Breast epithelium (tissue), 4 donors: ENCODE results near the gene THBD. TPM values are rescaled to one million over a fixed set of nuclear protein-coding genes. Genes with fewer than 3 reads are reported as not detected.
A peak's percentile ranks its signal among the peaks of the same experiment; 100 is the strongest.

Experiments used
- DNase-seq, 2 donors: peaks; one replicate each; pipeline ENCODE4 v3.0.0-alpha.2; 2019; ENCODE audit warnings: low spot score in 2 of 2
- H3K27ac ChIP-seq, 2 donors: fragments of 200-600 bp; sonication (generic) in 1 of 2; one replicate each; pipeline ENCODE4 v1.5.1; 2016 to 2019; ENCODE audit warnings: mild to moderate bottlenecking in 1 of 2
- H3K27me3 ChIP-seq, 2 donors: fragments of 200-600 bp; sonication (generic) in 1 of 2; one replicate each; pipeline versions ENCODE4 v1.5.1 to v1.6.0; 2017 to 2019; ENCODE audit warnings: control low read depth in 1 of 2, mild to moderate bottlenecking in 1 of 2
- H3K36me3 ChIP-seq: fragments of 200-600 bp; one replicate; pipeline ENCODE4 v1.5.1; 2019
- H3K4me1 ChIP-seq, 2 donors: fragments of 200-600 bp; sonication (generic); one replicate each; pipeline ENCODE4 v1.5.1; 2016 to 2019; ENCODE audit warnings: control low read depth in 1 of 2
- H3K4me3 ChIP-seq, 3 donors: fragments of 200-600 bp; sonication (generic); 1 replicate in 2 of 3; 2 replicates in 1 of 3; pipeline ENCODE4 v1.5.1; 2016 to 2019; ENCODE audit warnings: mild to moderate bottlenecking in 3 of 3, moderate library complexity in 2 of 3
- H3K9me3 ChIP-seq, 2 donors: fragments of 200-600 bp; sonication (generic) in 1 of 2; one replicate each; pipeline ENCODE4 v1.5.1; 2016 to 2019; ENCODE audit warnings: control low read depth in 1 of 2
- POLR2A ChIP-seq: fragments of 450-650 bp; IDR thresholded peaks from one replicate; pipeline ENCODE4 v1.6.1; 2016; ENCODE audit warnings: antibody characterized with exemption, mild to moderate bottlenecking, moderate library complexity
- POLR2AphosphoS5 ChIP-seq, 3 donors: sonication (generic); formaldehyde crosslinking; IDR thresholded peaks; one replicate each; pipeline ENCODE4 v1.6.1; 2017; ENCODE audit warnings: antibody characterized with exemption in 3 of 3
- intact Hi-C: fragments of 100-400 bp; cut with DNase I; formaldehyde crosslinking; loops from one replicate; pipeline ENCODE4 v1.15.1; 2023; ENCODE audit warnings: low total_unique reads
- total RNA-seq, 3 donors: library from RNA; depleted of rRNA; stranded (reverse); fragments of >200 nt; gene quantifications; one replicate each; pipeline ENCODE4 v1.1.0, GENCODE V29; 2016
- TF ChIP-seq, protein P1 (sequence below), 3 donors: fragments of 450-650 bp; IDR thresholded peaks; one replicate each; pipeline ENCODE4 v1.5.1; 2016 to 2017; ENCODE audit warnings: antibody characterized with exemption in 3 of 3, mild to moderate bottlenecking in 3 of 3, moderate library complexity in 3 of 3

THBD gene
- total RNA-seq, 3 donors from 2014 or later: 22.6 to 44.2 (median 28.2) TPM

DNA sequence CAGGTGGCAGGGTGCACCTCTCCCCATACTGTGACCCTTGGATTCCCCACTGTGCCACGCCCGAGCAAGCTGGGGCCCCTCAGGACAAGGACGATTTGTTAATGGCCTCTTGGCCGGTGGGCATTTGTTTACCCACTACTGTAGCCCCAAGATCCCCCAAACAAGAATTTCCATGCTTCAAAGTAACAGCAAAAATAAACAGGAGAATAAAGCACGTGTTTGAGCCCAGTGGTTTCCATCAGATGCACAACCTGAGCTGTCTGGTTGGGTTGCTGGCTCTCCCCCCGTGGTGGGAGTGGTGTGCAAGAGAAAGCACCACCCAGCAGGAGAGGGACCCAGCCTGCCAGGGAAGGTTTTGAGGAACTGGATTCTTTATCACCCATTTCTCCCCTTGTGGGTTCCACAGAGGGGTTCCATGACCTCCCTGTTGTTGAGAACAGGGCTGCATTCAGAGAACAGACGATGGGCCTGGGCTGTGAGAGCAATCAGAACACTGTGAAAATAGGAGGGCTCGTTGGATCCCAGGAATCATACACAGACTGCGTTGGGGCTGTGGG lies 31.9 kb upstream of the THBD start:
- H3K27ac ChIP-seq: no peak overlapping the region
- H3K9me3 ChIP-seq: no peaks in the 10 kb centered on the region
- H3K36me3 ChIP-seq: no peaks in the 10 kb centered on the region
- H3K4me1 ChIP-seq: no peaks in the 10 kb centered on the region
- no peaks in the 10 kb centered on the region for H3K27me3 ChIP-seq
- no peak for DNase-seq
- H3K4me3 ChIP-seq: peak overlapping the region in 2 of 3 donors; percentile 35 to 59
- intact Hi-C loops: no loop called here
- TF ChIP-seq POLR2AphosphoS5 (IDR thresholded peaks at IDR 0.05) (no peak), POLR2A (no peak)
- TF ChIP-seq, protein P1, sequence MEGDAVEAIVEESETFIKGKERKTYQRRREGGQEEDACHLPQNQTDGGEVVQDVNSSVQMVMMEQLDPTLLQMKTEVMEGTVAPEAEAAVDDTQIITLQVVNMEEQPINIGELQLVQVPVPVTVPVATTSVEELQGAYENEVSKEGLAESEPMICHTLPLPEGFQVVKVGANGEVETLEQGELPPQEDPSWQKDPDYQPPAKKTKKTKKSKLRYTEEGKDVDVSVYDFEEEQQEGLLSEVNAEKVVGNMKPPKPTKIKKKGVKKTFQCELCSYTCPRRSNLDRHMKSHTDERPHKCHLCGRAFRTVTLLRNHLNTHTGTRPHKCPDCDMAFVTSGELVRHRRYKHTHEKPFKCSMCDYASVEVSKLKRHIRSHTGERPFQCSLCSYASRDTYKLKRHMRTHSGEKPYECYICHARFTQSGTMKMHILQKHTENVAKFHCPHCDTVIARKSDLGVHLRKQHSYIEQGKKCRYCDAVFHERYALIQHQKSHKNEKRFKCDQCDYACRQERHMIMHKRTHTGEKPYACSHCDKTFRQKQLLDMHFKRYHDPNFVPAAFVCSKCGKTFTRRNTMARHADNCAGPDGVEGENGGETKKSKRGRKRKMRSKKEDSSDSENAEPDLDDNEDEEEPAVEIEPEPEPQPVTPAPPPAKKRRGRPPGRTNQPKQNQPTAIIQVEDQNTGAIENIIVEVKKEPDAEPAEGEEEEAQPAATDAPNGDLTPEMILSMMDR (IDR thresholded peaks at IDR 0.05): no peak

DNA sequence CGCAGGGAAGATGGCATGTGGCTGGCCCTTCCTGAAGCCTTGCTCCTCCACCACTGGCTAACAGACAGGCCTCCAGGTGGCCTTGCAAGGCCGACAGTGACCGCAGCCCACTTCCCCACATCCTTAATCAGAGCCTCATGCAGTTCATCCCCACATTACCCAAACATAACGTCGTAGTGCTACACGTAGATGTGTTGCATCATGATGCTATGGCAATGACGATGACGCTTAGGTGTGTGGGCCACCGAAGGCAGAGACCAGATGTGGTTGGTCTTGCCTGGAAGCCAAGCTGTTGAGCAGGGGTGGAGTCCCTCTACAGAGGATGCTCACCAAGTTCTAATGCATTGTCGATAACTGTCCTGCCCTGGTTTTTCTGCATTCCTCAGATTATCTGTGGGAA lies 31.0 kb upstream of the THBD start:
- H3K36me3 ChIP-seq: no peaks in the 10 kb centered on the region
- H3K27me3 ChIP-seq: no peaks in the 10 kb centered on the region
- H3K27ac ChIP-seq: no peak overlapping the region
- TF ChIP-seq, protein P1 (IDR thresholded peaks at IDR 0.05): no peak
- TF ChIP-seq POLR2AphosphoS5 (IDR thresholded peaks at IDR 0.05): no peak
- no peak for TF ChIP-seq POLR2A
- H3K9me3 ChIP-seq: no peaks in the 10 kb centered on the region
- no peak overlapping the region for H3K4me3 ChIP-seq
- no peak for DNase-seq
- intact Hi-C loops: no loop called here
- no peaks in the 10 kb centered on the region for H3K4me1 ChIP-seq

DNA sequence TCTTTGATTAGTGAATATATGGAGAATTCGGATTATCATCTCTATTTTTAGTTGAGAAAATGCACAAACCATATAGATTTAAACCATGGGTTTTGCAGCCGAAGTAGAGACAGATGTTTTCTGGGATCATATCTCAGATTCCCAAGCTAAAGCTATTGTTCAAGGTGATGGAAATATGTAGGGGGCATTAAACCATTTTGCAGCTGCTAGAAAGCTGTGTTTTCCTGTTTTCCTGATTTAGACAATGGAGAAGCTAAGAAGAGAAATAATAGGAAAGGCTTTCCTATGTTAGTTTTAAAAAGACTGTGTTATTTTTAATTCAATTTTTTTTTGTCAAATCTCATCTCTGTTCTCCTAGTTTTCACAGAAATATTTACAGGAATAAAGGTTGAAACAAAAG lies 30.5 kb upstream of the THBD start:
- no peak overlapping the region for H3K27ac ChIP-seq
- intact Hi-C loops: no loop called here
- no peaks in the 10 kb centered on the region for H3K4me1 ChIP-seq
- H3K36me3 ChIP-seq: no peaks in the 10 kb centered on the region
- no peaks in the 10 kb centered on the region for H3K9me3 ChIP-seq
- TF ChIP-seq POLR2AphosphoS5 (IDR thresholded peaks at IDR 0.05) (no peak), POLR2A (no peak)
- TF ChIP-seq, protein P1 (IDR thresholded peaks at IDR 0.05): no peak
- DNase-seq: no peak
- no peak overlapping the region for H3K4me3 ChIP-seq
- H3K27me3 ChIP-seq: no peaks in the 10 kb centered on the region

DNA sequence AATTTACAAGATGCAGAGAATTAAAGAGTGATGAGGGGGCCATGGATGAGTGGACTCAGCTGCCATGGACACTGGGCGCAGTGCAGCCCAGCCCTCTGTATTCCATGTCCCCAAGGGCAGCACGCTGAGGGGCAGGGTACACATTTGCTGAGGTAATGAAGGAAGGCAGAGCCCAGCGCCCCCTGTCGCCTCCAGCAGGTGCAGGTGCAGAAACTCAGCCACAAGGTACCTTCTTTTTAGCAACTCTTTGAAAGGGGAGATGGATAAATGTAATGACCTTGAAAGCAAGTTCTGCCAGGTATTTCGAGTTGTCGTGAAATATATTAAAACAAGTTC lies 29.5 kb upstream of the THBD start:
- TF ChIP-seq, protein P1 (IDR thresholded peaks at IDR 0.05): no peak
- TF ChIP-seq POLR2A (no peak), POLR2AphosphoS5 (IDR thresholded peaks at IDR 0.05) (no peak)
- Histone ChIP-seq H3K9me3 (no peaks in the 10 kb centered on the region), H3K4me3 (no peak overlapping the region), H3K27ac (no peak overlapping the region), H3K36me3 (no peaks in the 10 kb centered on the region), H3K27me3 (no peaks in the 10 kb centered on the region), H3K4me1 (no peaks in the 10 kb centered on the region)
- no peak for DNase-seq
- intact Hi-C loops: no loop called here

DNA sequence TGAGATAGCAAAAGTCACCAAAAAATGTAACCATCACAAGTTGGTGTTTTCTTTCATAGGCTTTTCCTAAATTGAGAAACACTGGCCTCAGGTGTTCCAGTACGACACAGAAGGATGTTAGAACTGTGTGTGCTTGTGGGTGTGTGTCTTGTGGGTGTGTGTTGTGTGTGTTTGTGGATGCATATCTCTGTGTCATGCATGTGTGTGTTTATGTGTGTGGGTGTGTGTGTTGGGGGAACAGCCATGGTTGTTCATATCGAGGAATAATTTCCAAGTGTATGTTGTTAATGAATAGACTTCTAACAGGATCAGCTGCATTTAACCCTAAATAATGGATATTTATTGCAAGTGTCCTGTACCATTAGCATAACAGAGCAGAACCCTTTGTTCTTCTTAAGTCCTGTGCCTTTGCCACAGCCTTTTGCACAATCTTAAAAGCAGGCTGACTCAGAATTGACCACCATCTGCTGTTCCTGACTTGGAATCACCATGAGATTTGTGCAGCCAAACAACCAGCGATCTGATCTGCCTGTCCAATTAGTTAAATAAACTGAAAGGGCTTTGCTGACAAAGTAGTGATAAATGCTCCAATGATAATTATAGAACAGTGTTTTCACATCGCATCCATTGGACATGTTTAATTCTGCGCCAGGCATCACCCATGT lies 29.0 kb upstream of the THBD start:
- TF ChIP-seq, protein P1 (IDR thresholded peaks at IDR 0.05): no peak
- TF ChIP-seq POLR2A: no peak
- no peak for TF ChIP-seq POLR2AphosphoS5 (IDR thresholded peaks at IDR 0.05)
- no peaks in the 10 kb centered on the region for H3K4me1 ChIP-seq
- no peak for DNase-seq
- H3K27me3 ChIP-seq: no peaks in the 10 kb centered on the region
- H3K4me3 ChIP-seq: no peak overlapping the region
- no peaks in the 10 kb centered on the region for H3K9me3 ChIP-seq
- intact Hi-C loops: no loop called here
- H3K27ac ChIP-seq: no peak overlapping the region
- no peaks in the 10 kb centered on the region for H3K36me3 ChIP-seq
